KOPT-K1 (cell line): ENCODE results near the gene CFAP92.

Source experiments
- H3K27ac ChIP-seq: fragments of 200-600 bp; sonication (generic); 2 replicates; pipeline ENCODE4 v1.5.1; 2016; ENCODE audit warnings: antibody characterized with exemption, mild to moderate bottlenecking, low read depth, low read length; ENCODE audit not compliant: poor library complexity, severe bottlenecking
- H3K36me3 ChIP-seq: fragments of 200-600 bp; sonication (generic); 2 replicates; pipeline ENCODE4 v1.5.1; 2017; ENCODE audit warnings: antibody characterized with exemption, mild to moderate bottlenecking, low read length, moderate library complexity; ENCODE audit not compliant: insufficient read depth
- H3K9me3 ChIP-seq: fragments of 200-600 bp; sonication (generic); 2 replicates; pipeline ENCODE4 v1.5.1; 2017; ENCODE audit warnings: antibody characterized with exemption, low read length, mild to moderate bottlenecking; ENCODE audit not compliant: insufficient read depth, poor library complexity, severe bottlenecking

Gene CFAP92

GRCh38 chr3:128993461-128994172, at the start of gene CFAP92:
TSS of gene CFAP92 (minus strand) at chr3:128994076. CDS start at chr3:128993304, 772 bp downstream.
- Histone ChIP-seq H3K9me3 (no peaks in the 10 kb centered on the region), H3K36me3 (no peaks in the 10 kb centered on the region)

GRCh38 chr3:129040579-129041300, 46.9 kb upstream of the CFAP92 start:
- Histone ChIP-seq H3K36me3 (no peaks in the 10 kb centered on the region), H3K9me3 (peaks cover 23% of the 10 kb centered on the region), H3K27ac (no peak overlapping the region)

More at GRCh38 chr3:128993461-128994172, at the start of gene CFAP92:
- H3K27ac ChIP-seq = peak within 1 kb of the TSS; percentile 43

GRCh38 chr3:129040039-129040336, 46.1 kb upstream of the CFAP92 start:
- Histone ChIP-seq H3K36me3 (no peaks in the 10 kb centered on the region), H3K27ac (no peak overlapping the region), H3K9me3 (peaks cover 16% of the 10 kb centered on the region)

- H3K9me3 ChIP-seq = peaks cover 11% of the 10 kb centered on the region
- no peak overlapping the region for H3K27ac ChIP-seq
- H3K36me3 ChIP-seq = no peaks in the 10 kb centered on the region
These were observed 45.6 kb upstream of the CFAP92 start for GRCh38 chr3:129039271-129040038.

- Histone ChIP-seq H3K36me3 (no peaks in the 10 kb centered on the region), H3K27ac (no peak overlapping the region)
These were observed 44.4 kb upstream of the CFAP92 start for GRCh38 chr3:129038121-129038855.

GRCh38 chr3:129037093-129037419, 43.2 kb upstream of the CFAP92 start:
- Histone ChIP-seq H3K27ac (no peak overlapping the region), H3K9me3 (no peaks in the 10 kb centered on the region), H3K36me3 (no peaks in the 10 kb centered on the region)

More at GRCh38 chr3:129038121-129038855, 44.4 kb upstream of the CFAP92 start:
- peaks cover under 1% of the 10 kb centered on the region for H3K9me3 ChIP-seq

GRCh38 chr3:129036222-129037092, 42.6 kb upstream of the CFAP92 start:
- no peaks in the 10 kb centered on the region for H3K9me3 ChIP-seq
- peak overlapping the region; percentile 37 for H3K27ac ChIP-seq
- no peaks in the 10 kb centered on the region for H3K36me3 ChIP-seq

GRCh38 chr3:129035360-129036221, 41.7 kb upstream of the CFAP92 start:
- H3K36me3 ChIP-seq = no peaks in the 10 kb centered on the region
- peak overlapping the region; percentile 37 for H3K27ac ChIP-seq
- H3K9me3 ChIP-seq = no peaks in the 10 kb centered on the region

GRCh38 chr3:129034642-129035041, 40.8 kb upstream of the CFAP92 start:
- no peak overlapping the region for H3K27ac ChIP-seq
- peaks cover 4% of the 10 kb centered on the region for H3K9me3 ChIP-seq
- no peaks in the 10 kb centered on the region for H3K36me3 ChIP-seq

GRCh38 chr3:129033633-129034321, 39.9 kb upstream of the CFAP92 start:
- Histone ChIP-seq H3K9me3 (peaks cover 4% of the 10 kb centered on the region), H3K27ac (no peak overlapping the region), H3K36me3 (no peaks in the 10 kb centered on the region)

- H3K36me3 ChIP-seq = no peaks in the 10 kb centered on the region
- H3K9me3 ChIP-seq = peaks cover 4% of the 10 kb centered on the region
- H3K27ac ChIP-seq = no peak overlapping the region
These were observed 39.3 kb upstream of the CFAP92 start for GRCh38 chr3:129033151-129033550.

- H3K9me3 ChIP-seq = peaks cover 4% of the 10 kb centered on the region
- H3K36me3 ChIP-seq = no peaks in the 10 kb centered on the region
- no peak overlapping the region for H3K27ac ChIP-seq
These were observed 38.8 kb upstream of the CFAP92 start for GRCh38 chr3:129032716-129033115.
